ENCODE data around the gene VPS50.

Gene VPS50

DNA sequence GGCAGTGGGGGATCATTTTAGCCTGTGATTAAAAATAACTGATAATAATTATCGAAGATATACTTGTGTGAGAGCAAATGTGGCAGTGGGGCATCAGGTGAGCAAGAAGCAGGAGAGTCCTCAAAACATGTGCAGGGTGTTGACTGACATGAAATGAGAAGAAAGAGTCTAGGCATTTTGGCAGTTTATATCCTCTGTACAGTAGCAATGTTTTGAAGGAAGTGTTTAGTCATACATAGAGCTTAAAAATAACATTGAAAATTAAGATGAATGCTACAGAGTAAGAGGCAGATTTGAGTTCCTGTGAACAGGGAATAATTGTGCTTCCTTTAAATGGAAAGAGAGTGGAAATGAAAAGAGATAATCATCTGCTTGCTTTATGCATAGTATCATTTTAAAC is 47.4 kb downstream of the VPS50 start:
- TF ChIP-seq, protein P1, sequence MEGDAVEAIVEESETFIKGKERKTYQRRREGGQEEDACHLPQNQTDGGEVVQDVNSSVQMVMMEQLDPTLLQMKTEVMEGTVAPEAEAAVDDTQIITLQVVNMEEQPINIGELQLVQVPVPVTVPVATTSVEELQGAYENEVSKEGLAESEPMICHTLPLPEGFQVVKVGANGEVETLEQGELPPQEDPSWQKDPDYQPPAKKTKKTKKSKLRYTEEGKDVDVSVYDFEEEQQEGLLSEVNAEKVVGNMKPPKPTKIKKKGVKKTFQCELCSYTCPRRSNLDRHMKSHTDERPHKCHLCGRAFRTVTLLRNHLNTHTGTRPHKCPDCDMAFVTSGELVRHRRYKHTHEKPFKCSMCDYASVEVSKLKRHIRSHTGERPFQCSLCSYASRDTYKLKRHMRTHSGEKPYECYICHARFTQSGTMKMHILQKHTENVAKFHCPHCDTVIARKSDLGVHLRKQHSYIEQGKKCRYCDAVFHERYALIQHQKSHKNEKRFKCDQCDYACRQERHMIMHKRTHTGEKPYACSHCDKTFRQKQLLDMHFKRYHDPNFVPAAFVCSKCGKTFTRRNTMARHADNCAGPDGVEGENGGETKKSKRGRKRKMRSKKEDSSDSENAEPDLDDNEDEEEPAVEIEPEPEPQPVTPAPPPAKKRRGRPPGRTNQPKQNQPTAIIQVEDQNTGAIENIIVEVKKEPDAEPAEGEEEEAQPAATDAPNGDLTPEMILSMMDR (IDR thresholded peaks at IDR 0.05; ENCODE audit: extremely low read depth, missing control alignments) = no peak
- DNase-seq (ENCODE audit: low spot score) = no peak

DNA sequence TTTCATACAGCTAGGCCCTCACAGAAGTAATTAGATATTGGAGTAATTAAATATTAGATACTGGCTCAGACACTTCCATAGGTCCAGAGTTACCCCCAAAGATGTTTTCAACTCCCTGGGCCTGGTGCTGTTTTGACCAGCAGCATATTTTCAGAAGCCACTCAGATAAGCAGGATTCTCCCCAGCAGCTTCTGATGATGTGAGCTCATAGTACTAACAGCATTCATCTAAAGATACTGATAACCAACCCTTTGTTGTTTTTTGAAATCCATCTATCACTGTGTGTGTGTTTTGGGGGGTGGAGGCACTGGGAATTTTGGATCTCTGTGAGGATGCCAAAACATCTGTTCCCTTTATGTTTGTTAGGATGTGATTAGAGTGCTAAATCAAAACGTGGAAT is 52.7 kb downstream of the VPS50 start:
- TF ChIP-seq, protein P1 (IDR thresholded peaks at IDR 0.05; ENCODE audit: extremely low read depth, missing control alignments) = no peak
- no peak for DNase-seq (ENCODE audit: low spot score)

DNA sequence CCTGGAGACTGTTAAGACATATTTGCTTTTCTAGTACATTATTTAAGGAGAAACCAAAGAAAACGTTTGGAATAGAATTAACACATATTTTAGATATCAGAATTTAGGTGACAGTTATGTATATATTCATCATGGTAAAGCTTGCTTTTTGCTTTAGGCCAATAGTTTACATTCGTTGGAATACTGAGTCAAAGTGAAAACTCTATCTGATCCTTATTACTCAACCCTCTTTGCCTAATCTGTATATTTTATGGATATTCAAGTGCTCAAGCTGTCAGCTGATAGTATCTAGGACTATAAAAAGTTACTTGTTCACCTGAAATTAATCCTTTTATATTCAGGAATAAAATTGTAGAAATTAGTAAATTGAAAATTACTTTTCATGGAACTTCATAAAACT is 61.1 kb downstream of the VPS50 start:
- TF ChIP-seq, protein P1 (IDR thresholded peaks at IDR 0.05; ENCODE audit: extremely low read depth, missing control alignments) = no peak
- no peak for DNase-seq (ENCODE audit: low spot score)

DNA sequence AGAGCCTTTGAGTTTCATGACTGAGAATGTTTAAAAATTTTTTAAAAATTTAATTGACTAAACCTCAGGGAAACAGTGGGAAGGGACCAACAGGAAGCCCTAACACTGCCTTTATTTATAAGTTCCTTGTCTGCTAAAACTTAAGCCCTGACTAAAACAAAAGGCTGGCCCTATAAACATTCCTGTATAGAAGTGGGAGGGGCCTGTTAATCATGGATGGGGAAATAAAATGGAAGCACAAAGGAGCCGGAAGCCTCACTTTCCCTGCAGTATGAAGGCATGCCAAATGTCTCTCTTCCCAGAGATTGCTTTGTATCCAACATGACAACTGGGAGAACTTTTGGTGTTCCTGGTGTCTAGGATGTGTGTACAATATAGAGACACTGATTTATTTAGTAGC is 66.0 kb downstream of the VPS50 start:
- TF ChIP-seq, protein P1 (IDR thresholded peaks at IDR 0.05; ENCODE audit: extremely low read depth, missing control alignments) = no peak
- DNase-seq (ENCODE audit: low spot score) = no peak

DNA sequence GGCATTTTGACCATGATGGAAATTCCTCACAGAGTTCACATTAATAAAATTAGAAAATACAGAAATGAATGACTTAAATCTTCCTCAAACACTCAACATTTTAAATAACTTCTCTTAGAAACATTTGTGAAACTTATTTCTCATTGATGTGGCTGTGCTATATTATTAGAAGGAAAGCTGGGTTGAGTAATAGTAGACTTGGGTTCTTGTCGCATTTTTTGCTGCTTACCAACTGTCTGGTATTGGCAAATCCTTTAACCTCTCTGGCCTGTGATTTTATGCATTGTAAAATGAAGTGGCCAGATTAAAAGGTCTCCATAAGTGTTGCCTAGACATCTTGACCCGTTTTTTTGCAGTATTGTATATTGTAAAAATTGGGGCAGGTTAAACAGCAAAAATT is 66.5 kb downstream of the VPS50 start:
- no peak for DNase-seq (ENCODE audit: low spot score)
- TF ChIP-seq, protein P1 (IDR thresholded peaks at IDR 0.05; ENCODE audit: extremely low read depth, missing control alignments) = no peak

DNA sequence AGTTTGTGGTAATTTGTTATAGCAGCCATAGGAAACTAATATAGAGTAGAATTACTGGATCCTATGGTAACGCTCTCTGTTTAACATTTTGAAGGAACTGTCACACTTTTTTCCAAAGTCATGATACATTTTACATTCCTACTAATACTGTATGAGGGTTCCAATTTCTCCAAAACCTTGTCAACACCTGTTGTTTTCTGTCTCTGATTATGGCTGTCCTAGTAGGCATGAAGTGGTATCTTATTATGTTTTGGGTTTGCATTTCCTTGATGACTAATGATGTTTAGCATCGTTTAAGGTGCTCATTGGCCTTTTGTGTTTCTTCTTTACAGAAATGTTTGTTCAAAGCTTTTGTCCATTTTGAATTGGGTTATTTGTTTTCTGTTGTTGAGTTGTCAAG is 69.6 kb downstream of the VPS50 start:
- TF ChIP-seq, protein P1 (IDR thresholded peaks at IDR 0.05; ENCODE audit: extremely low read depth, missing control alignments) = no peak
- DNase-seq (ENCODE audit: low spot score) = no peak

DNA sequence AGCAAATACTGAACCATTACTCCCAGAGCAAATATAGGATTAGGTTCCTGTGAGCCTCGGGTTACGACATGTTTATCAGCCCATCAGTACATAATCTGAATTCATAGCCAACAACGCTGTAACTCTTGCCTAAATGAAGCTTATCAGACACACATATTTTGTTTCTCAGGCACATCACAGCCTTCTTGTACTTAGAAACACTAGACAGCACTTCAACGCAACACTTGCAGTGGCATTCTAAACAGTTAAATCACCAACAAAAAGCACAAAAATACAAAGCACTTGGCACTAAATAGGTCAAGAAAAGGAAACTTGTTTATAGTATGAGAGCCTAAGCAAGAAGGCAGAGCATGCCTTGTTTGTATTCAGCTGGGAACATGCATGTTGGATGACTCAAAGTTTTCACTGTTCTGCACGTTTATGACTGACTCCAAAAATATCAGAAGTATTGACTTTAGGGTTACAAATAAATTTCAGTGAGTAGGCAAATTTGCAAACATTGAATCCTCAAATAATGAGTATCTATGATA is 75.0 kb downstream of the VPS50 start:
- TF ChIP-seq, protein P1 (IDR thresholded peaks at IDR 0.05; ENCODE audit: extremely low read depth, missing control alignments) = no peak
- DNase-seq (ENCODE audit: low spot score) = no peak
